HG02623 (cell line): ENCODE measurements around the gene SCD.
"Not testable (repeated sequence)": the region's sequence is repeated elsewhere in the genome, so short reads cannot be mapped to it uniquely, and the experiment has no call there.

Experiments
- ATAC-seq: cut with Tn5 transposase; IDR thresholded peaks from one replicate; pipeline ENCODE4 v1.9.1; 2021; ENCODE audit warnings: moderate library complexity; ENCODE audit not compliant: unreplicated experiment

Gene SCD

DNA sequence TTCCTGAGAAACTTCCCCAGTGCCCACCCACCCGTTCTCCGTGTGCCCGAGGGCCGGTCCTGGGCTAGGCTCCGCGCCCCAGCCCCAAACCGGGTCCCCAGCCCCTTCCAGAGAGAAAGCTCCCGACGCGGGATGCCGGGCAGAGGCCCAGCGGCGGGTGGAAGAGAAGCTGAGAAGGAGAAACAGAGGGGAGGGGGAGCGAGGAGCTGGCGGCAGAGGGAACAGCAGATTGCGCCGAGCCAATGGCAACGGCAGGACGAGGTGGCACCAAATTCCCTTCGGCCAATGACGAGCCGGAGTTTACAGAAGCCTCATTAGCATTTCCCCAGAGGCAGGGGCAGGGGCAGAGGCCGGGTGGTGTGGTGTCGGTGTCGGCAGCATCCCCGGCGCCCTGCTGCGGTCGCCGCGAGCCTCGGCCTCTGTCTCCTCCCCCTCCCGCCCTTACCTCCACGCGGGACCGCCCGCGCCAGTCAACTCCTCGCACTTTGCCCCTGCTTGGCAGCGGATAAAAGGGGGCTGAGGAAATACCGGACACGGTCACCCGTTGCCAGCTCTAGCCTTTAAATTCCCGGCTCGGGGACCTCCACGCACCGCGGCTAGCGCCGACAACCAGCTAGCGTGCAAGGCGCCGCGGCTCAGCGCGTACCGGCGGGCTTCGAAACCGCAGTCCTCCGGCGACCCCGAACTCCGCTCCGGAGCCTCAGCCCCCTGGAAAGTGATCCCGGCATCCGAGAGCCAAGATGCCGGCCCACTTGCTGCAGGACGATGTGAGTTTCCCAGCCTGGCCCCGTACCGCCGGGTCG, at the start of gene SCD:
Gene SCD (plus strand): TSS at position 469 of the 803 bp plus-strand sequence. CDS start 272 bp downstream, at position 741.
- peak; percentile 84 for ATAC-seq

DNA sequence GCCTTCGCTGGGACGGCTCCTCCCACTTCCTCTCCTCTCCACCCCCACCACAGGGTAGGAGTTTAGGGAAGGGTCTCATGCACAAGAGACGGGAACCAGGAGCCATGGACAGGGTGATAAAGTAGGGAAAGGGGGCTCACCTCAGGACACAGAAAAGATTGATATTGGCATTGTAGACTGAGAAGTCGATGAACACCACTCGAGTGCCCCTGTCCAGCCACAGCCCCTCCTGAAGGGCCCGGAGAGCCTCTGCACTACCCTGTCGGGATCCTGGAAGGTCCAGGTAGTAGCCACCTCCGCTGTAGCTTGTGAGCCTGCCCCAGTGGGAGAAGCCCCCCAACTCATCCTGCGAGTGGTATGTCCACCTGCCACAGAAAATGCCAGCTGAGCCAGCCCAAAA, 49.8 kb upstream of the SCD start:
- ATAC-seq: no peak

DNA sequence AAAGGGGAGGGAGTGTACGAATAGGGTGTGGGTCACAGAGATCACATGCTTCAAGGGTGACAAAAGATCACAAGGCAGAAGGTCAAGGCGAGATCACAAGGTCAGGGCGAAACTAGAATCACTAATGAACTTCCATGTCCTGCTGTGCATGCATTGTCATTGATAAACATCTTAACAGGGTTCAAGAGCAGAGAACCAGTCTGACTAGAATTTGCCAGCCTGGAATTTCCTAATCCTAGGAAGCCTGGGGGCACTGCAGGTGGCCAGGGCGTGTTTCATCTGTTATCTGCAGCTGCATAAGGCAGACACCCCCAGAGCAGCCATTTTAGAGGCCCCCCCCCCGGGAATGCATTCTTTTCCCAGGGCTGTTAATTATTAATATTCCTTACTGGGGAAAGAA, 45.9 kb upstream of the SCD start:
- not testable (repeated sequence) for ATAC-seq

DNA sequence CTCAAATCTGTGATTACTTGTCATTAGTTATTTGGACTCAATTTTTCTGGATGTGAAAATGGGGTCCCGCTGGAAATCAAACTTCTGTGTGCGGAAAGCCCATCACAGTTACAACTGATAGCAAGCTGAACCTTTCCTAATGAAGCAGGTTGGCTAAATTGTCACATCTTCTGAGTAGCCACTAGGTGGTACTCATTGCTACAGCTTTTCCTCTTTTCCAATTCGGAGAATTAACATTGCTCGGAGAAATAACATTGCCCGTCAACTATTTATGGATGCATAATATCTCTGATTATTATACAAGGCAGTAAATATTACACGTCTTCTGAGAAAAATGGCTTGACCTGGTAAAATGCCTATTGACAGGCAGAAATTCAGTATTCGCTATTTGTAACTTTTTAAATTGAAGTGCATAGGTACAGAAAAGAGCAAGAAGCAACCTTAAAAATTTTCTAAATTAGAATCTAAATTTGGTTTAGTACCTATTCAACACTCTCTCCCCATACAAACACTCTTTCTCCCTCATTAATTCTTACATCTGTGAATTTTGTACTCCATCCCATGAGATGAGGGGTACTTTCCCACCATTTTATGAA, 43.2 kb upstream of the SCD start:
- no peak for ATAC-seq

DNA sequence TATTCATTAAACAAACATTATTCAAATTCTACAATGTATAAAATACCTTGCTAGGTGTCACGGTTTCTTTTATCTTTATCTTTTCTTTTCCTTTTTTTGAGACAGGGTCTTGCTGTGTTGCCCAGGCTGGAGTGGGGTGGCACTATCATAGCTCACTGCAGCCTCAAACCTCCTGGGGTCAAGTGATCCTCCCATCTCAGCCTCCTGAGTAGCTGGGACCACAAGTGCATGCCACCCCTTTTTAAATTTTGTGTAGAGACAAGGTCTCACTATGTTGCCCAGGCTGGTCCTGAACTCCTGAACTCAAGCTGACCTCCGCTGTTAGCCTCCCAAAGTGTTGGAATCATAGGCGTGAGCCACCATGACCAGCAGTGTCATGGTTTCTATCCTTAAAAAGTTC, 42.6 kb upstream of the SCD start:
- ATAC-seq: no peak

DNA sequence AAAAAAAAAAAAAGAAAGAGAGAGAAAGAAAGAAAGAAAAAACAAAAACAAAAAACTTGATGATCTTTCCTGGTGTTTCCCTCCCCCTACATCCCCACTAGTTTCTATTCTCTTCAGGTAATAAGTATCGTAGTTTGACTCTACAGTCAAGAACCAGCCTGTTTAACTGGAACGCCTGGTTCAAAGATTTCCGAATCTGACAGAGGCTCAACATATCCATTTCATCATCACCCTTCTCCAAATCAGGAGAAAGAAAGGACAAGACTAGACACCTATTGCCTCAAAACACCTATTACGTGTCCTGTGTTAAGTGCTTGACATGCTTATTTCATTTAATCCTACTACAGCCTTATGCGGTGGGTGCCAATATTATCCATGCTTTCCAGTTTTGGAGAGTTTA, 40.2 kb upstream of the SCD start:
- ATAC-seq: no peak

DNA sequence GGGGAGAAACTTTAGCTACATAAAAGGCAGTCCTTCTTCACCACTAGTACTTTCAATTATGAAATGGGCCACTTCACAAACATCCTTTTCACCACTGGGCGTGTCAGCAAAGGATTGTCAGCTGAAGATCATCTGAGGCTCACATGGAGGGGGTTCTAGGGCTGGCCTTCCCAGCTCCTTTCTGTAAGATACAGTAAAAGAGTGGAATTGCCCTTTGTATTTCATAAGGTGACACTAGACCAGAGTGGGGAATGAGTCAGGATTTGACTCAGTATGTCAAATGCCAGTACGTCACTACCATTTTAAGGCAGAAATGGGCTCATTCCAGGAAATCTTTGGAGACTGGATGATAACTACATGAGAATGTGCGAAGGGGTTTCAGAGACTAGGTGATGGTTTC, 39.3 kb upstream of the SCD start:
- ATAC-seq: no peak

DNA sequence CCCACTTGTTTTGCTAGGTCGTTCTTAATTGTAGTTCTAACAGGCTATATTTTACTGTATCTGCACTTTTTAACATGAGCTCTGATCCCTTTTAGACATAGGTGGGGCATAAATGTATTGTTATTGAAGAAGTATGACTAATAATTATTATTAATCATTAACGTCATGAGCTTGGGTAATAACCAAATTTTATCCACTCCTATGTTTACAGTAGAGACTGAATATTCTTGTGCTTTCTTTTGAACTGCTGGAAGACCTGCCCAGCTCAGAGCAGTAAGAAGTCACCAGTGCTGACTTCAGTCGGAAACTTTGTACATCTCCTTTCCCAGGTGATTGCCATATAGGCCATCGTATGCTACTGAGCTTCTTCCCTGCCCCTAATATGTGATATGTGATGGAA, 35.7 kb upstream of the SCD start:
- no peak for ATAC-seq

DNA sequence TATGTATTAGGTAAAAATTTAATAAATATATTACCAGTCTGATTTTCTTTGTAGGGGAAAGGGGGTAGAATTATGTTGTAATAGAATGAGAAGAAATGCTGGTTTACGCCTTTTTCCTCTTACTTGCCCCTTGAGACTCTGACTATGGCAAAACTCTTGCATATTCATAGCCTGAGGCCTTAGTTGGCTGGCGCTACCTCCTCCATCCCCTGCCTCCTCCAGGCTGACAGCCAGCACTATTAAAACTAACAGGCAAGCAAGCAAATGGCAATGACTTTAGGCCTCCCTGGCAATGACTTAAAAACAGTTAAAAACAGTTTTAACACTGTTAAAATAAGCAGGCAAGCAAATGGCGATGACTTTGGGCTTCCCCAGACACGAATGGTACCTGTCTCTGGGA, 31.4 kb upstream of the SCD start:
- no peak for ATAC-seq

DNA sequence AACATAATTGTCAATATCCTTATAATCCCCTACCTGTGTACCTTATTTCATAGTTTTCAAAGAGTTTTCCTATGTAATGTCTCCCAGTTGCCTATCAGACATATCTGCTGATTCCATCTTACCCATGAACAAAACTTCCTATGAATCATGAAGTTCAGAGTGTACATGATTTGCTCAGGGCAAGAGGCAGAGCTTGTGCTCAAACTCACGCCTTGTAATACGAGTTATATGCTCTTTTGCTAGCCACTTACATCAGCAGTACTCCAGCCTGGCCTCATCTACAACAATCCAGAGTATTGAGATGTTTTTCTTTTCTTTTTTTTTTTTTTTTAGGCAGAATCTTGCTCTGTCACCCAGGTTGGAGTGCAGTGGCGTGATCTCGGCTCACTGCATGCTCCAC, 28.8 kb upstream of the SCD start:
- ATAC-seq: no peak

DNA sequence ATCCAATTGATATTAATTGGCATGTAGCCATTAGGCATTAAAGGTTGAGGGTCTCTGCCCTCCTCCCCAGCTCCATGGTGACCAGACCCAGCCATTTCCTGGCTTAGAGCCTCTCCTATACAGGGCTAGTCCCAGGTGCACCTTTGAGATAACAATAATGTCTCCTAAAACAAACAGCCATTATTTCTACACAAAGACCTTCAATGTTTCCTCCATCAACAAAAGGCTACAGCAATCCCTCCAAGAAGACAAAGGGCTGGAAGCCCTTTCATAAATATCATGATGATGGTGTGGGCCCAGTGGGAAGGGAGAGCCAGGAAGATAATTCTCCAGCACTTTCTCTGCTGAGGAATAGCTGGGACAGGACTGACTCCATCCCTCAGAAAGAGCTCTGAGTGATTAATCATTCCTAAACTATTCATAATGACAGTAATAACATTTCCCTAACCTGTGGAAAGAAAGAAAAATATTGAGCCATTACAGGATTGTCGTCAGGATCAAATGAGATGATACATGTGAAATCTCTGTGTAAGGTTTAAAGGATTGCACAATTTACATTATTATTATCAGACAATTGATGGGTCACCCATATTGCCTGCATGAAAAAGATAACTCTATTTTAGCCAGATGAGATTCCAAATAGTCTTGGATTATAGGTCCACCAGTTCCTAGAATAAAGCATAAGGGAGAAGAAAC, 27.2 kb upstream of the SCD start:
- no peak for ATAC-seq

DNA sequence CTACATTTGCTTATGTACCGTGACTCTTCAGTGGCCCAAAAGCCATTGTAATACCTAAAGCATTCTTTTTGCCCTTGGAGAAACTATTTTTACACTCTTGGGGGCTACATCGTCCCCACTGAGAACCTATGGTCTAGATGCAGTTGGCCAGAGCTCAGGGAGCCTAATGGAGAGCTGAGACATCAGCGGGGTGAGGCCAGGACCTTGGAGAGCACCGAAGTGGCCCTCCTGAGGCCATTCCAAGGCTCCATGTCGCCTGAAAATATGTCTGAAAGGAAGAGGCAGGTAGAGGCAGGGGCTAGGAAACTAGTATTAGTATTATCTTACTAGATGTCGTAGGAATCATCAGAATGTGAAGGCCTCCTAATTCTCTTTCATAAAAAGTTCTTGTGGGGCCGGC, 21.9 kb upstream of the SCD start:
- no peak for ATAC-seq

DNA sequence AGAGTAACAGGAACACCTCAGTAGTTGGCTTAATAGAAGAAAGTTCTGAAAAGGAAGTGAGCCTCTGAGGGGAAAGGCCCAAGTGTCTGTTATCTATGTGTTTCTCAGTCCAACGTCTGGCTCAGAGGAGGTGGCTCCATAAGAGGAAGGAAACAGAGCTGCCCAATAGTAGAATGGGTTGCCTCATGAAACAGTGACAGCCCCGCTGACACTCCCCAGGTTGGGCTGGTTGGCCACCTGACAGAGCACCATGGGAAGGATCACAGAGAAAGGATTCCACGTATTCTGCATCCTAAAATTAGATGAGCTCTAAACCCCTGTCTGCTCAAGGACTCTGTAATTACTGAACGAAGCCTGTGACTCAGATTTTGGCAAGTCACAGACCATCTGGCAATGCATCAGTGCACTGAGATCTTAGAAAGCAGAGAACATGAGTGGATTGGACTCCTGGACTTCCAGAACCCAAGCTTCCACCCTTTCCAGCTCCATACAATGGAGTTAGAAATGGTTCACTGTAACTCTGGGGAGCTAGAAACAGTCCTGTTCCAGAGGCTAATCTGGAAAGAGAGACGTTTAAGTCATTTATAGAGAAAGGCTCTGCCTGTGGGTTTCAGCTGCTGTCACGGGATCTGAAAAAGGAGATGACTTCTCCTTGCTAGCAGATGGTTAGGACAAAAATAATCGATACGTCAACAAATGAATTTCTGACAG, 19.9 kb upstream of the SCD start:
- peak; percentile 99 for ATAC-seq

DNA sequence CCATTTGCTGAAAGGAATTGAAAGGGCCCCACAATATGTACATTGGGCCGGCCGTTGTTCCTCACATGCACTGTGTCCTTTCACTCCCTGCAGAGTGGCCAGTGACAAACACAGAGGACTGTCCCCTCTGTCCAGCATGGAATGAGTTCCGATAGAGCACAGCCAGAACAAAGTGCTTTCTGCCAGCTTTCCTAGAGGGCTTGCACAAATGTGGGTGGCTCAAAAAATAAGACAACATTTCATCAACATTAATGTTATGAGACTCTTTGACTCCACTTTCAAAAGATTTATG, 19.4 kb upstream of the SCD start:
- ATAC-seq: no peak

DNA sequence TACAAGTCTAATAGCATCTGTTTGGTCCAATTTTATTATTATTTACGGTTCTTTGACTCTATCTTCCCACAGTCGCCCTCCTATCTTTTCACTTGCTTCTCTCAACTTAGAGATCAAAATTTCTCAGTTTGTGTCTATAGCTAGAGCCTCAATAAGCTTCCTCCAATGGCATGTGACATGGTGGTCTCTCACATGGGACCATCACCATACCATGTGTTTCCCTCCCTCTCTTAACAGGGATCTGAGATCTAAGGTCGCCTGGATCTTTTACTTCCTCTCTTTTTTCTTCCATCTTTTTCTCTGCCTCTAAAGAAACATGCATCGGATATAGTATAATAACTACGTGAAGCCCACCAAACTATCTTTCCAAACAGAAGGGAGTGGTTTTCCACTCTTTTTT, 18.8 kb upstream of the SCD start:
- ATAC-seq: no peak

DNA sequence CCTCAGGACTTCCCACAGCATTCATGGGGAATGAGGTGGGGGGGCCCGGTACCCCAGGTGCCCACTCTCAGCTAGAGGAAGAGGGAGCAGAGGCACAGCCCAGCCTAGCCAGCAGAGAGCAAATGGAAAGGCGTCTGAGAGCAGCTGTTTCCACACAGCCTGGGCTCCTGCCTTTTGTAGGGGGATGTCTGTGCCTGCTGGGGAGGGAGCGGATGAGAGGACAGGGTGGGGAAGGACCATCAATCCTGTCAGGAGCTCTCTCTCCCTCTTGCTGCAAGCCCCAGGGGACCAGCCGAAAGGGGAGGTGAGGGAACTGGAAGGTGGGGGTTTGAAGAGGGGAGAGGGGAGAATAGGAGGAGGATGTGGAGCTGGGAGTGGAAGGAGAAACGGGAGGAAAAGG, 17.0 kb upstream of the SCD start, which contains the start of gene PKD2L1:
Gene PKD2L1 (minus strand): TSS at position 150 of the 400 bp plus-strand sequence. CDS start 125 bp downstream, at position 25.
- no peak for ATAC-seq

DNA sequence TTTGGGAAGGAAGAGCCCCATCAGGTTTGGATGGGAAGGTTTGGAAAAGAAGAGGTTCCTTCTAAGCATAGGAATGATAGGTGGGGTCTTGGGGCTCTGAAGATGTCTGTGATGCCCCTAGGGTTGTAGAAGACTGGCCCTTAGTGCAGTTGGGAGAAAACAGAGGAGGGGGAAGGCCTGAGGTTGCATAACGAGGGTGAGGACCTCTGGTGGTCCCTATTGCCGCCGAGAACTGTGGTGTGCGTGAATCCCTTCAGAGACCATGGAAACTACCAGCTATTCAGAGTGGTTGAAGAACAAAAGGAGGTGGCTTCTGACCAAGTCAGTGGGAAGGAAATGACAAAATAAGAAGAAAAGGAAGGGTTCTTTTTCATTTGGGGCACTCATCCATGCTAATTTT, 13.9 kb upstream of the SCD start:
- no peak for ATAC-seq

DNA sequence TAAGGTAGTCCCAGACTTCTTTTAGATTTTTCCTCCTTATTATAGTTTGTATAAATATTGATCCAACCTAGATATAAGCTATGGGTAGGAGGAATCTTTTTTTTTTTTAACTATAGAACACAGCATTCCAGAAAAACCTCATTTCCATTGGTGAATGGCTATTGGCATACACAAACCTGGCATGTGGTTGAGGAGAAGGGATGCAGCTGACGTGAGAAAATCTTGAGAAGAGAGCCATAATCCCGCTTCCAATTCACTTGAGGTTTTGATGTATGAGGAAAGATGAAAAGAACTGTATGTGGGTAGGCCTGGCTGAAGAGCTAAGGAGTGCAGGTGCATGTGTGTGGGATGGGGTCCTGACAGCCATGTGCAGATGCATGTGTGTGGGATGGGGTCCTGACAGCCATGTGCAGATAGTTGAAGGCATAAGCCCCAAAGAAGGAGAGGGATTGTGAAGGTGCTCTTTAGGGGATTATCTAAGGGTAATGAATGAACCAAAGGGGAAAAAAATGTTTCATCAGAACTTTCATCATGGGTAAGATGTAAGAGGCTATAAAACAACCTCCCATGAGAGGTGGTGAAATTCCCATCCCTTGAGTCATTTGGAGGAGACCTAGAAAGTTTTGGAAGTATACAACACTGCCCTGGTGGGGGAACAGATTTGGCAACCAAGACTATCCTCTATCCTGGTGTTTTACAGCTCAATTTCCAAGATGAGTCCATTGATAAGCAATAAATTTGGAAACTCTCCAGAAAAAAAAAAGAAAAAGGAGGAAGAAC, 13.2 kb upstream of the SCD start:
- no peak for ATAC-seq

DNA sequence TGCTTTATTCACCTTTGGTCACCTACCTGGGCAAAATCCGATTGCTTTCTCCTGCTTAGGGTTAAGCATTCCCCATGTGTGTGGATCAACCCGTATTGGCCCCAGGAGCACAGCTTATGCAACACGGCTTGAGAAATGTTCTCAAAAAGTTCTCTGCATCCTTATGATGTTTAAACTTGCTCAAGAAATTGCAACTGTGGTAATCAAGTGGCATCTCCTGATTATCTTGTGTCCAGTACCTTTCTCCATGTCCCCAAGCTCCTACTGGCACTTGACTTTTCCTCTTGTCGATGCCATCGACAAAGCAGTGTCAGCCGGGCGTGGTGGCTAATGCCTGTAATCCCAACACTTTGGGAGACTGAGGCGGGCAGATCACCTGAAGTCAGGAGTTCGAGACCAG, 12.3 kb upstream of the SCD start:
- ATAC-seq: no peak

DNA sequence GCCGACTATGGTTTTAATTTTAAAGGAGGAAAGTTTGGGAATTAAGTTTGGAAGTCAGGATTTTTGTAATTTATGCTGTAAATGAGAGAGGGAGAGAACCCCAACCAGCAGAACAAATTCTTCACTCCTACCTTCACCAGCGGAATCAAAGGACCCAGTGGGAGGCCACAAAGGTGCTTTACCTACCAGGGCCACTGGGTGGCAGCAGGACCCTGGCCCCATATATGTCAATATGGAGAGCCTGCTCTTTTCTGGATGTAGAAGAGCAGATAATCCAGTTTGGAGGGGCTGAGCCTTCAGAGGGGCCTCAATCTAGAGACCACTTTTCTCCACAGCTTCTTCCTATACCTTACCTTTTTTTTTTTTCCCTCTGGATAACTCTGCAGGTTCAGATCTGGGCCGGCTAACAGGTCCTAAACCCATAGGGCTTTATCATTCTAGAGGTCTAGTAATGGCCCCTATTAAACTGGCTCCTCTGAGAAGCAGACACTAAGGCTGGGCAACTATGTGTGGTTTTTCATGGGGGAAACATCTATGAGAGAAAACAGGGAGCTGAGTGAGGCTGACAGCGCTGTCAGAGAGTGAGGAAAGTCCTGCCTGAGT, 8.5 kb upstream of the SCD start:
- no peak for ATAC-seq
